ENCODE results near the gene LIMA1.

GRCh38 chr12:50275556-50275955 is 7.8 kb downstream of the LIMA1 start:
- TF ChIP-seq CTCF (IDR thresholded peaks at IDR 0.05) (no peak), POLR2AphosphoS5 (IDR thresholded peaks at IDR 0.05) (no peak)
